ENCODE measurements around the gene MXRA7.

GRCh38 chr17:76641501-76641900 is 69.3 kb downstream of the MXRA7 start:
- TF ChIP-seq CTCF (IDR thresholded peaks at IDR 0.05) (no peak), EZH2 (IDR thresholded peaks at IDR 0.05) (no peak)
